Tibial nerve (tissue), 4 donors: ENCODE results near the gene TENM4.

ENCODE experiments used
- CTCF ChIP-seq, 5 experiments: fragments of 200-600 bp in 3 of 5; fragments of 450-650 bp in 2 of 5; sonication (generic) in 3 of 5; IDR thresholded peaks; one replicate each; pipeline ENCODE4 v1.5.1; 2016 to 2019; ENCODE audit warnings: antibody characterized with exemption in 5 of 5, mild to moderate bottlenecking in 3 of 5, moderate library complexity in 2 of 5
- EP300 ChIP-seq, 2 donors: sonication (generic); formaldehyde crosslinking; IDR thresholded peaks; one replicate each; pipeline ENCODE4 v1.6.1; 2017; ENCODE audit warnings: antibody characterized with exemption in 2 of 2, mild to moderate bottlenecking in 1 of 2
- POLR2A ChIP-seq, 2 donors: fragments of 450-650 bp; IDR thresholded peaks; one replicate each; pipeline ENCODE4 v1.6.1; 2017; ENCODE audit warnings: antibody characterized with exemption in 2 of 2, mild to moderate bottlenecking in 2 of 2, moderate library complexity in 2 of 2

GRCh38 chr11:79461666-79462645 lies 21.1 kb upstream of the TENM4 start:
- TF ChIP-seq CTCF (IDR thresholded peaks at IDR 0.05) (no peak), EP300 (IDR thresholded peaks at IDR 0.05) (no peak), POLR2A (IDR thresholded peaks at IDR 0.05) (no peak)
